ENCODE measurements around the gene CD7. TPM values are rescaled to one million over a fixed set of nuclear protein-coding genes. Genes with fewer than 3 reads are reported as not detected.
A peak's percentile ranks its signal among the peaks of the same experiment; 100 is the strongest.

CD7 gene
- total RNA-seq, 2 experiments from 2014 or later: not detected

- Histone ChIP-seq H3K9me2 (ENCODE audit: insufficient read depth, low read length) (no peaks in the 10 kb centered on the region), H4K20me1 (ENCODE audit: insufficient read depth, low read length) (no peaks in the 10 kb centered on the region), H3K9me3 (ENCODE audit: low read length) (no peaks in the 10 kb centered on the region), H3K27ac (ENCODE audit: low read depth, low read length, poor library complexity, severe bottlenecking) (no peak within 1 kb of the TSS), H3K79me2 (ENCODE audit: insufficient read depth, low read depth, low read length) (no peaks in the 10 kb centered on the region), H3K4me2 (ENCODE audit: low read length) (peak within 1 kb of the TSS; percentile 68), H2AFZ (ENCODE audit: low read length) (peak within 1 kb of the TSS; percentile 76), H3K36me3 (ENCODE audit: insufficient read depth, low read length) (no peaks in the 10 kb centered on the region), H3K4me3 (ENCODE audit: low read depth, low read length, poor library complexity, severe bottlenecking) (peak within 1 kb of the TSS; percentile 57), H3K4me1 (ENCODE audit: insufficient read depth, low read length, poor library complexity, severe bottlenecking) (peaks cover 26% of the 10 kb centered on the region)
- BruUV-seq (replicated peaks): no TSS peak
- ChIA-PET POLR2A (no interaction called here), CTCF (ENCODE audit: unreplicated experiment) (no interaction called here)
- intact Hi-C loops (cut with micrococcal nuclease; ENCODE audit: unreplicated experiment): no loop called here
- no peak for DNase-seq (ENCODE audit: low spot score)
- TF ChIP-seq, protein P1, sequence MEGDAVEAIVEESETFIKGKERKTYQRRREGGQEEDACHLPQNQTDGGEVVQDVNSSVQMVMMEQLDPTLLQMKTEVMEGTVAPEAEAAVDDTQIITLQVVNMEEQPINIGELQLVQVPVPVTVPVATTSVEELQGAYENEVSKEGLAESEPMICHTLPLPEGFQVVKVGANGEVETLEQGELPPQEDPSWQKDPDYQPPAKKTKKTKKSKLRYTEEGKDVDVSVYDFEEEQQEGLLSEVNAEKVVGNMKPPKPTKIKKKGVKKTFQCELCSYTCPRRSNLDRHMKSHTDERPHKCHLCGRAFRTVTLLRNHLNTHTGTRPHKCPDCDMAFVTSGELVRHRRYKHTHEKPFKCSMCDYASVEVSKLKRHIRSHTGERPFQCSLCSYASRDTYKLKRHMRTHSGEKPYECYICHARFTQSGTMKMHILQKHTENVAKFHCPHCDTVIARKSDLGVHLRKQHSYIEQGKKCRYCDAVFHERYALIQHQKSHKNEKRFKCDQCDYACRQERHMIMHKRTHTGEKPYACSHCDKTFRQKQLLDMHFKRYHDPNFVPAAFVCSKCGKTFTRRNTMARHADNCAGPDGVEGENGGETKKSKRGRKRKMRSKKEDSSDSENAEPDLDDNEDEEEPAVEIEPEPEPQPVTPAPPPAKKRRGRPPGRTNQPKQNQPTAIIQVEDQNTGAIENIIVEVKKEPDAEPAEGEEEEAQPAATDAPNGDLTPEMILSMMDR (conservative IDR thresholded peaks at IDR 0.05; ENCODE audit: low read length): no peak
- no peak for TF ChIP-seq EZH2phosphoT487 (IDR thresholded peaks at IDR 0.05; ENCODE audit: borderline replicate concordance, low read depth, low read length)
Observed at GRCh38 chr17:82333279-82334171, 16.1 kb upstream of the CD7 start, which contains the start of gene SECTM1. TSS of gene SECTM1 (minus strand) at chr17:82333766. CDS start at chr17:82327240, 6,526 bp downstream.

DNA sequence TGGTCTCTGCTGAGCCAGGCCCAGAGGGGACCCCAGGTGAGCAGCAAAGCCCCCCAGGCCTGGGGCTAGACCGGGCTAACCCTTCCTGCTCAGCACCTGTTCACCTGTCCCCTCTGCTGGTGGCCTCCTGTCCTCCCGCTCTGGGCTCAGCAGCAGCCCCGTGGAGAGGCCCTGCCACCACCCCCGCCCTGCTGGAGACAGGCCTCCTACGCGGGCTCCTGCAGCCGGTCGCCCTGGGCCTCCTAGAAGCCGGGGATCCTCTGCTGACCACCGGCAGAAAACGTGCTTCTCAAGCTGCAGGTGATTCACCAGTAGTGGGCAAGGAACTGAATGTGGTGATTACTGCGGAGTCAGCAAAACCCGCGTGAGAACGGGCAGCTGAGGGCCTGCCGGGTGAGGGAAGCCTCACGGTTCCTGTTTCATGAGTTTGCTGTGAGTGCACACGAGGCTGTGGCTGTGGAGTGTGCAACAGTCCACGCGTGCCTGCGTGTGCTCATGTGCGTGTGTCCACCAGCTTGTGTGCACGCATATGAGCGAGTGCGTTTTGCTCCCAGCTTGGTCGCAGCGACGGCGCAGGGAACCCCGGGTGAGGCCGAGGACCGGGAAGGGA, 15.4 kb upstream of the CD7 start:
- no peak overlapping the region for H3K27ac ChIP-seq (ENCODE audit: low read depth, low read length, poor library complexity, severe bottlenecking)
- TF ChIP-seq, protein P1 (conservative IDR thresholded peaks at IDR 0.05; ENCODE audit: low read length): no peak
- no peak for TF ChIP-seq EZH2phosphoT487 (IDR thresholded peaks at IDR 0.05; ENCODE audit: borderline replicate concordance, low read depth, low read length)
- H3K36me3 ChIP-seq (ENCODE audit: insufficient read depth, low read length): no peaks in the 10 kb centered on the region
- no peak overlapping the region for H3K4me2 ChIP-seq (ENCODE audit: low read length)
- H3K79me2 ChIP-seq (ENCODE audit: insufficient read depth, low read depth, low read length): no peaks in the 10 kb centered on the region
- BruUV-seq (replicated peaks): no TSS peak
- H3K4me3 ChIP-seq (ENCODE audit: low read depth, low read length, poor library complexity, severe bottlenecking): no peak overlapping the region
- H4K20me1 ChIP-seq (ENCODE audit: insufficient read depth, low read length): no peaks in the 10 kb centered on the region
- peaks cover 26% of the 10 kb centered on the region for H3K4me1 ChIP-seq (ENCODE audit: insufficient read depth, low read length, poor library complexity, severe bottlenecking)
- no peaks in the 10 kb centered on the region for H3K9me3 ChIP-seq (ENCODE audit: low read length)
- ChIA-PET POLR2A (no interaction called here), CTCF (ENCODE audit: unreplicated experiment) (no interaction called here)
- no peak overlapping the region for H2AFZ ChIP-seq (ENCODE audit: low read length)
- no peak for DNase-seq (ENCODE audit: low spot score)
- H3K9me2 ChIP-seq (ENCODE audit: insufficient read depth, low read length): no peaks in the 10 kb centered on the region
- intact Hi-C loops (cut with micrococcal nuclease; ENCODE audit: unreplicated experiment): no loop called here

Data from OCI-LY7 (cell line).